ENCODE data around the gene LAMA3. TPM values are rescaled to one million over a fixed set of nuclear protein-coding genes. Genes with fewer than 3 reads are reported as not detected.

The LAMA3 gene
- total RNA-seq, 1 donor from 2014 or later: 3.5 TPM

GRCh38 chr18:23912356-23912755 lies 223.1 kb downstream of the LAMA3 start:
- Histone ChIP-seq H3K4me3 (no peak overlapping the region), H3K4me1 (no peaks in the 10 kb centered on the region), H3K36me3 (peaks cover 37% of the 10 kb centered on the region), H3K27ac (replicated peaks) (no peak overlapping the region), H3K9me3 (replicated peaks) (no peaks in the 10 kb centered on the region), H3K27me3 (ENCODE audit: low read depth) (no peaks in the 10 kb centered on the region)
- intact Hi-C loops (cut with micrococcal nuclease): no loop called here
- DNase-seq: no peak
- no peak for TF ChIP-seq CTCF (IDR thresholded peaks at IDR 0.05; ENCODE audit: borderline replicate concordance)

GRCh38 chr18:23916338-23916737 lies 227.1 kb downstream of the LAMA3 start:
- Histone ChIP-seq H3K4me1 (no peaks in the 10 kb centered on the region), H3K27me3 (ENCODE audit: low read depth) (no peaks in the 10 kb centered on the region), H3K4me3 (no peak overlapping the region), H3K9me3 (replicated peaks) (no peaks in the 10 kb centered on the region), H3K27ac (replicated peaks) (no peak overlapping the region), H3K36me3 (peaks cover 12% of the 10 kb centered on the region)
- TF ChIP-seq CTCF (IDR thresholded peaks at IDR 0.05; ENCODE audit: borderline replicate concordance): no peak
- intact Hi-C loops (cut with micrococcal nuclease): no loop called here
- DNase-seq: no peak

- intact Hi-C loops (cut with micrococcal nuclease): no loop called here
- Histone ChIP-seq H3K9me3 (replicated peaks) (no peaks in the 10 kb centered on the region), H3K4me1 (no peaks in the 10 kb centered on the region), H3K27me3 (ENCODE audit: low read depth) (no peaks in the 10 kb centered on the region), H3K36me3 (peaks cover 8% of the 10 kb centered on the region), H3K27ac (replicated peaks) (no peak overlapping the region), H3K4me3 (no peak overlapping the region)
- peak; percentile 91 for TF ChIP-seq CTCF (IDR thresholded peaks at IDR 0.05; ENCODE audit: borderline replicate concordance)
- peak; percentile 68 for DNase-seq
These were observed 229.3 kb downstream of the LAMA3 start for GRCh38 chr18:23918395-23919032.

GRCh38 chr18:23920054-23920453 lies 230.8 kb downstream of the LAMA3 start:
- intact Hi-C loops (cut with micrococcal nuclease): loop anchor here (10.0 kb wide), 1 partner anchor 105 kb away; no protein-coding TSS in a partner anchor

GRCh38 chr18:23921716-23922285 lies 232.5 kb downstream of the LAMA3 start:
- Histone ChIP-seq H3K4me1 (no peaks in the 10 kb centered on the region), H3K9me3 (replicated peaks) (no peaks in the 10 kb centered on the region), H3K4me3 (no peak overlapping the region), H3K27me3 (ENCODE audit: low read depth) (no peaks in the 10 kb centered on the region), H3K27ac (replicated peaks) (no peak overlapping the region), H3K36me3 (peaks cover 5% of the 10 kb centered on the region)
- TF ChIP-seq CTCF (IDR thresholded peaks at IDR 0.05; ENCODE audit: borderline replicate concordance): no peak
- intact Hi-C loops (cut with micrococcal nuclease): loop anchor here (10.0 kb wide), 1 partner anchor 107 kb away; no protein-coding TSS in a partner anchor
- no peak for DNase-seq

More at GRCh38 chr18:23920054-23920453, 230.8 kb downstream of the LAMA3 start:
- H3K4me1 ChIP-seq: no peaks in the 10 kb centered on the region
- TF ChIP-seq CTCF (IDR thresholded peaks at IDR 0.05; ENCODE audit: borderline replicate concordance): no peak
- no peaks in the 10 kb centered on the region for H3K27me3 ChIP-seq (ENCODE audit: low read depth)
- H3K4me3 ChIP-seq: no peak overlapping the region
- no peak overlapping the region for H3K27ac ChIP-seq (replicated peaks)
- no peak for DNase-seq
- peaks cover 5% of the 10 kb centered on the region for H3K36me3 ChIP-seq
- H3K9me3 ChIP-seq (replicated peaks): no peaks in the 10 kb centered on the region
